ENCODE measurements around the gene PCMT1.

DNA sequence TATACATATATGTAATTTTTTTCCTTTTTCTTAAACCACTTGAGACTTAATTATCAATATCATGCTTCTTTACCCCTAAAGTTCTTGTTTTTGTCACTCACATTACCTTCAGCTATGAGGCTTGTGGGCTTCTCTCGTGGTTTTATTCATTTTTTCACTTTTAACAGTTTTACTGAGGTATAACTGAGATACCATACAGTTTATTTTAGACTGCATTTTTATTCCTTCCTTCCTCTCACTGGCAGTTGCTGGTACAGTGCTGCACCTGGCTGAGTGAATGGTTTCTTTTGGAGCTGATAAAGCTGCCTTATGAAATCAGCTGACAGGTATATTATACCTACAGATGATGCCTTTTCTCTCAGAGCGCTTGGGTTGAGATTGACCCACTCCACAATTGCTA lies 60.3 kb downstream of the PCMT1 start:
- TF ChIP-seq CTCF (IDR thresholded peaks at IDR 0.05), result no peak
- no peak for TF ChIP-seq POLR2AphosphoS5 (IDR thresholded peaks at IDR 0.05; ENCODE audit: insufficient read depth in 1 of 2, low read depth in 1 of 2)
